ENCODE measurements around the gene AGAP1.

AGAP1 gene

GRCh38 chr2:235566415-235566814 is 72.6 kb downstream of the AGAP1 start:
- no peak overlapping the region for H3K27ac ChIP-seq (ENCODE audit: low read depth, low read length)
- H4K20me1 ChIP-seq (ENCODE audit: control insufficient read depth, insufficient read depth, low read depth, low read length), result no peaks in the 10 kb centered on the region
- H3K9me2 ChIP-seq (replicated peaks; ENCODE audit: control insufficient read depth, low read length), result no peaks in the 10 kb centered on the region
- no peaks in the 10 kb centered on the region for H3K79me2 ChIP-seq (ENCODE audit: control insufficient read depth, low read length)
- H3K27me3 ChIP-seq (ENCODE audit: control insufficient read depth, low read length), result no peaks in the 10 kb centered on the region
- no peaks in the 10 kb centered on the region for H3K4me1 ChIP-seq (ENCODE audit: control insufficient read depth, low read length)
- no peak overlapping the region for H3K4me3 ChIP-seq (ENCODE audit: low read length)
- H3F3A ChIP-seq (ENCODE audit: control insufficient read depth, insufficient read depth), result no peaks in the 10 kb centered on the region
- no peak for TF ChIP-seq CTCF (IDR thresholded peaks at IDR 0.05; ENCODE audit: low read depth, low read length, poor library complexity, severe bottlenecking)
- TF ChIP-seq EZH2phosphoT487 (IDR thresholded peaks at IDR 0.05; ENCODE audit: borderline replicate concordance, low read length), result no peak
- no peaks in the 10 kb centered on the region for H3K9me3 ChIP-seq (ENCODE audit: control insufficient read depth, insufficient read depth, low read length)
- no peak overlapping the region for H3K4me2 ChIP-seq (ENCODE audit: low read length)
- no peaks in the 10 kb centered on the region for H3K36me3 ChIP-seq (ENCODE audit: control insufficient read depth, low read length)

- Histone ChIP-seq H3K4me3 (ENCODE audit: low read length) (no peak overlapping the region), H3K27ac (ENCODE audit: low read depth, low read length) (no peak overlapping the region), H3K4me2 (ENCODE audit: low read length) (no peak overlapping the region), H3F3A (ENCODE audit: control insufficient read depth, insufficient read depth) (no peaks in the 10 kb centered on the region), H3K36me3 (ENCODE audit: control insufficient read depth, low read length) (no peaks in the 10 kb centered on the region), H4K20me1 (ENCODE audit: control insufficient read depth, insufficient read depth, low read depth, low read length) (no peaks in the 10 kb centered on the region), H3K9me3 (ENCODE audit: control insufficient read depth, insufficient read depth, low read length) (no peaks in the 10 kb centered on the region), H3K9me2 (replicated peaks; ENCODE audit: control insufficient read depth, low read length) (no peaks in the 10 kb centered on the region), H3K79me2 (ENCODE audit: control insufficient read depth, low read length) (no peaks in the 10 kb centered on the region), H3K4me1 (ENCODE audit: control insufficient read depth, low read length) (no peaks in the 10 kb centered on the region), H3K27me3 (ENCODE audit: control insufficient read depth, low read length) (no peaks in the 10 kb centered on the region)
- TF ChIP-seq EZH2phosphoT487 (IDR thresholded peaks at IDR 0.05; ENCODE audit: borderline replicate concordance, low read length), result no peak
- TF ChIP-seq CTCF (IDR thresholded peaks at IDR 0.05; ENCODE audit: low read depth, low read length, poor library complexity, severe bottlenecking), result no peak
Observed at GRCh38 chr2:235566931-235567495, 73.2 kb downstream of the AGAP1 start.

GRCh38 chr2:235567842-235568241 is 74.0 kb downstream of the AGAP1 start:
- no peaks in the 10 kb centered on the region for H3K4me1 ChIP-seq (ENCODE audit: control insufficient read depth, low read length)
- no peaks in the 10 kb centered on the region for H3K9me2 ChIP-seq (replicated peaks; ENCODE audit: control insufficient read depth, low read length)
- H3K4me2 ChIP-seq (ENCODE audit: low read length), result no peak overlapping the region
- no peaks in the 10 kb centered on the region for H3F3A ChIP-seq (ENCODE audit: control insufficient read depth, insufficient read depth)
- H3K9me3 ChIP-seq (ENCODE audit: control insufficient read depth, insufficient read depth, low read length), result no peaks in the 10 kb centered on the region
- H3K27me3 ChIP-seq (ENCODE audit: control insufficient read depth, low read length), result no peaks in the 10 kb centered on the region
- no peaks in the 10 kb centered on the region for H3K79me2 ChIP-seq (ENCODE audit: control insufficient read depth, low read length)
- no peaks in the 10 kb centered on the region for H3K36me3 ChIP-seq (ENCODE audit: control insufficient read depth, low read length)
- no peak overlapping the region for H3K4me3 ChIP-seq (ENCODE audit: low read length)
- H3K27ac ChIP-seq (ENCODE audit: low read depth, low read length), result no peak overlapping the region
- TF ChIP-seq EZH2phosphoT487 (IDR thresholded peaks at IDR 0.05; ENCODE audit: borderline replicate concordance, low read length) (no peak), CTCF (IDR thresholded peaks at IDR 0.05; ENCODE audit: low read depth, low read length, poor library complexity, severe bottlenecking) (no peak)
- H4K20me1 ChIP-seq (ENCODE audit: control insufficient read depth, insufficient read depth, low read depth, low read length), result no peaks in the 10 kb centered on the region

Measured in DOHH2 (cell line).